HG03103 (cell line): ENCODE data around the gene OTUD5.
A peak's percentile ranks its signal among the peaks of the same experiment; 100 is the strongest.

Source experiments
- ATAC-seq: cut with Tn5 transposase; IDR thresholded peaks from one replicate; pipeline ENCODE4 v1.9.1; 2021; ENCODE audit warnings: low read depth; ENCODE audit not compliant: unreplicated experiment

Gene OTUD5

DNA sequence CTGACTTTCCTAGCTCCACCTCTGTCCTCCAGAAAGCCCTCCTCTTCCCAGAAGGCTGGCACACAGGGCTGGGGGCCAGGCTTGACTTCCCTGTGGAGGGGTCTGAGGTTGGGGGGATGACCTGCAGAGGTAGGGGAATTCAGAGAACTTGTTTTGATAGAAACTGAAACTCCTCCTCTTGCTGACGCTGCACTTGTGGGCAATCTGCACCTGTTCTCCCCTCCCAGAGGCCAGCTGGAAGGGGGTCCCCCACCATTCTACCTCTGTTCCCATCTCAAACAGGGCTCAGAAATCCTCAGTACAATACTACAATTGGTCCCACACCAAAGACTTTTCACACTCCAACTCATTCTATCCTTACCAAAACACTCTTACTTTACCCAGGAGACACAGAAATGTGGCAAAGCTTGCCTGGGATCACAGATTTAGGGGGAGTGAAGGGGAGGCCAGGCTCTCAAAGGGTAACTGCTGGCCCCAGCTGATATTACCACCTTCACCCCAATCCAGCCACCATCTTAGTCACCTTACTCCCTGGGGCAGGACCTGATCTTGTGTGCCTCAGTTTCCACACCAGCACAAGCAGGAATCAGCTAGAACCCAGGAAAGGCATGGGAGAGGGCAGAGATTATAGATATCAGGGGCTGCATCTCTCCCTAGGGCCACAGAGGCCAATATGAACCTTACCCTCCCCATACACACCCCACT is 18.5 kb downstream of the OTUD5 start:
- ATAC-seq, result peak; percentile 42

DNA sequence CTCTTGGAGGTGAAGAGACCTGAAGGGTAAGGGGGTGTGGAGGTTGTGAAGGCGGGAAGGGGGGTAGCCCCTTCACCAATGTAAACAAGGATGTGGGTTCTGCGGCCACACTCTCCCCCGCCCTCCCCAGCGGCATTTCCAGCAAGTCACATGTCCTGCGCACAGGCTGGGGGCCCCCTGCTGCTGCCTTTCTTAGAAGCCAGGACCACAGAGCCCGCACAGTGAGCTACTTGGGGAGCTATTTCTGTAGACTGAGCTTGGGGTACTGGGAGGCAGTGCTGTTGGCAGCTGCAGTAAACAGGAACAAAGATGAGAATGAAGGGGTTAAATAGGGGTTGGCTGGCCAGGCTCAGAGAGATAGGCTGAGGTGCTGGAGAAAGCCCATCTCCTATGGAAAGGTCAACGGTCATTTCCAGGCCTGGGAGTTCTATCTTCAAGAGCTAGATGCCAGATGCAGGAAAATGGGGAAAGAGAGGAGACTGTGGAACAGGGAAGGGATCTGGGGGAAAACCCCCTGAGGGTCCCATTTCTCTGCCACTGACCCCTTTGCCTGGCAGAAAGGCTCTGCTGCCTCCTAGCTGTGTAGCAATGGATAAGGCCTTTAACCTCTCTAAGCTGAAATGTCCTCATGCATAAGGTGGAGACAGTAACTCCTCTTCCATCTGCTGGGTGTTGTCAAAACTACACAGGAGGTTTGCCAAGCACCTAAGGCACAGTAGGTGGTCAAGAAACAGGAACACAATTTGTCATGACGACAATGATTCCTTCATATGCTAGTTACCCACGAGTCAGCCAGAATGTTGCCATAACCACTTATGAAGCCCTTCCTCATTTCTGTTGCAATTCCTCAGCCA is 20.1 kb downstream of the OTUD5 start:
- peak; percentile 57 for ATAC-seq

DNA sequence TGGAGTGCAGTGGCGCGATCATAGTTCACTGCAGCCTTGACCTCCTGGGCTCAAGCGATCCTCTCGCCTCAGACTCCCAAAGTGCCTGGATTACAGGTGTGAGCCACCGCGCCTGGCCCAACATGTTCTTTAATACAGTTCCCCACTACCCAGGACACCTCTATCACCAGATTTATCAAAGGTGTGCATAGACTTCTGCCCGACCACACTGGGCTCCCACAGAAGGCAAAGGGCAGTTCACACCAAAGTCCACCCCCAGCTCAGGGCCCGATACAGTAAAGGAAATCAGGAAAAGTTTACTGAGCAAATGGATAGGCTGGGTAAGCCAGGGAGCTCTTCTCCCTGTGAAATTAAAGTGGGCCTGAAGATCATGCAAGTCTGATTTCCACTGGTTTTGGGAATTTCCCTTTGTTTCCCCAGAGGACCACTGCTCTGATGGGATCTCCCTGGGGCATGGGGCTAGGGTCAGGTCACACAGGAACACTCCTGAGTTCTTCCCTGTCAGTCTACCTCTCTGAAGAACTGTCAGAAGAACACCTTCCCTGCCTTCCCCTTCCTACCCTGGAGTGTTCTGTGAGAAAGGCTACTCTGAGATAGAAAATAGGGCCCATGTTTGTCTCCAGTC is 20.9 kb downstream of the OTUD5 start:
- ATAC-seq, result no peak

DNA sequence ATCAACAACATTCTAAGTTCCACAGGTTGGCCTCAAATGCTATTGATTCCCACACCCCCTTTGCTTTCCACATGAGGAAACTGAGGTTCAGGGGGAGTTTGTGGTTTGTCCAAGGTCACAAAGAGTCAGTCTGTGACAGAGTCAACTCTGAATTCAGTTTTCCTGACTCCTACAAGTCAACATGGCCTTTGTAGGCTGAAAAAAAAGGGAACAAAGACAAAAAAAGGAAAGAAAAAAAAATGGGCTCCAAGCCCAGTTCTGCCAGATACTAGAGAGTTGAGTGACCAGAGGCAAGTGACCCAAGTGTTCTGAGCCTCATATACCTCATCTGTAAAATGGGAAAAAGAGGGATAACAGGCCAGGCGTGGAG is 22.1 kb downstream of the OTUD5 start:
- ATAC-seq, result no peak

DNA sequence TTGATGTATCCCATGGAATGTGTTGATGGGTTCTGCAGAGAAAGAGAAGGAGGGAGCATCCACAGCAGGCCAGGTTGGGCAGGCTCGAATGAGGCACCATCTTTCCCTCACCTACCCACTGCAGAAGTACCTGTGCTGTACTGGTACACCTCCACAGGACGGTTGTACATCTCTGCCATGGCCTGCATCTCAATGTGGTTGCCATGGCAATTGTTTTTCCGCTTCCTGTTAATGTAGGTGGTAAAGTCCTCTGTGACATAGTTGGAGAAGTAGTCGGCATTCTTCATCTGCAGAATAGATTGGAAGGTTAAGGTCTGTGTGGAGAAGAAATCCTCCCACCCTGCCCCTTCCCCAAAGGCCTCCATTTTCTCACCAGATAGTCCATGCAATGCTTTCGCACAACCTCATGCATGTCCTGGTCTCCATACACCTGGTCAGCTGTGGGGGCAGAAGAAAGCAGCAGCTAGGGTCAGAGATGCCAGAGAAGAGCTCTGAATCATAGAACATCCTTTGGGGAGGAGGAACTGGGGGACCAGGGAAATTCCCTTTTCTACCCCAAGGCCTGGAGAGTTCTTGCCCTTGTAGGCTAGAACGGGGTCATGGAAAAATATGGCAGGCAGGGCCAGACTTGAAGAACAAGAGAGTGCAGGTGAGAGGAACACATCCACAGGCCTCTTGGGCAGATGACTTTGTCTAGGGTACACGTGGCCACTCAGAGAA is 22.7 kb downstream of the OTUD5 start:
- no peak for ATAC-seq

DNA sequence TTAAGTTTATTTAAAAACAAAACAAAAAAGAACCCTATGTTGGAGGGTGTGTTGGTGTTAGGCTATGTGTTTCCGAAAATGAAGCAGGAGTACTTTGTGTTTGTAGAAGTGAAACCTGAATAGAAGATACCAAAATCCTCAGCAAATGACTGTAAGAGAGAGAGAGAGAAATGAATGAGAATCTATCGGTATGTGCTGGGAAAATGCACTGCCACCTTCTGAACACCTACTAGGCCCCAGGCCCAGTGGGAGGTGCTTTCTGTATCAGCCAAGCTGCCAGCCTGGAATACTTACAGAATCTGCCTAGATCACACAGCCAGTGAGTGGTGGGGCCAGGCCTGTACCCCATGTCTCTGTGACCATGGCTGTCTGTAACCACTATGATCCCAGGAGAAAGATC is 23.6 kb downstream of the OTUD5 start:
- ATAC-seq, result no peak

DNA sequence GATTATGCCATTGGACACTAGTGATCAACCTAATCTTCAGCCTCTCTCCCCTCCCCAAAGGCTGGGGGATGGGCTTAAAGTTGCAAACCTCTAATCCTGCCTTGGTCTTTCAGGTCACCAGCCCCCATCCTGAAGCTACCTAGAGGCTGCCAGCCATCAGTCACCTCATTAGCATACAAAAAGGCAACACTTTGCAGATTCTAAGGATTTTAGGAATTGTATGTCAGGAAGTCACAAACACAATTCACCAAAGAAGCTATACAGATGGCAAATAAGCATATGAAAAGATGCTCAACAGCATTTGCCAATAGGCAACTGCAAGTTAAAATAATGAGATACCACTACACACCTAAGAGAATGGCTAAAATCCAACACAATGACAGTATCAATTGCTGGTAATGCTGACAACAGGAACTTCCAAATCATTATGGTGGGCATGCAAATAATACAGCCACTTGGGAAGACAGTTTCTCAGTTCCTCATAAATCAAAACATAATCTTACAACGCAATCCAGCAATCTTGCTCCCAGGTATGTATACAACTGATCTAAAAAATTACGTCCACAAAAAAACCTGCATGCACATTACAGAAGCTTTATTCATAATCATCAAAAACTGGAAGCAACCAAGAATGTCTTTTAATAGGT is 29.5 kb downstream of the OTUD5 start:
- no peak for ATAC-seq

DNA sequence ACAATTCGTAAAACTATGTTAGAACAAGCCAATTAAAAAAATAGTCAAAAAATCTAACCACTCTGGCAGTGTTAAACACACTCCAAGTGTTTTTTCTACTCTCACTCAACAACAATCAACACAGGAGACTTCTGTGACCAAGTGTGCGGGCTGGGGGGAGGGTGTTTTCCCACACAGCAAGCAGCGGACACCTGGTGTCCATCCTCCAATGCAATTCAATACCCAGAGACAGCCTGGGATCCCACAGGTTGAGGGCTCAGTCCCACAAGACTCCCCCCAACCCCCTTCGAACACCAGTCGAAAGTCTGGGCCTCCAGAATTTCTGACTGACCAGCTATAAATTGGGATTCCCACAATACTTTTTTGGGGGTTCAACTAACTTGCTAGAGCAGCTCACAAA is 30.3 kb downstream of the OTUD5 start:
- no peak for ATAC-seq

DNA sequence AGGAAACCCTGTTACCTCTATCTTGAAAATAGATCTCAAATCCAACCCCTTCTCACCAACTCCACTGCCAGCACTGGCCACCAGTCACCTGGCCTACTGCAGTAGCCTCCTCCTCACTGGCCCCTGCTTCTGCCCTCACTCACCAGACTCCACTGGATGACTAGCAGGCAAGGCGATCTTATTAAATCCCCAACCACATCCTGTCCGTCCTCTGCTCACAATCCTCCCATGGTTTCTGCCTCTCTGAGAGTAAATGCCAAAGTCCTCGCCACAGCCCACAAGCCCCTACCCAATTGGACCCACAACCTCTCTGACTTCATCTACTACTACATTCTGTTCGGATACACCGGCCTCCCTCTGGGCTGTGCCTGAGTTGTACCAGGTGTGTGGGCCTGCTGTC is 33.1 kb downstream of the OTUD5 start:
- ATAC-seq, result no peak

DNA sequence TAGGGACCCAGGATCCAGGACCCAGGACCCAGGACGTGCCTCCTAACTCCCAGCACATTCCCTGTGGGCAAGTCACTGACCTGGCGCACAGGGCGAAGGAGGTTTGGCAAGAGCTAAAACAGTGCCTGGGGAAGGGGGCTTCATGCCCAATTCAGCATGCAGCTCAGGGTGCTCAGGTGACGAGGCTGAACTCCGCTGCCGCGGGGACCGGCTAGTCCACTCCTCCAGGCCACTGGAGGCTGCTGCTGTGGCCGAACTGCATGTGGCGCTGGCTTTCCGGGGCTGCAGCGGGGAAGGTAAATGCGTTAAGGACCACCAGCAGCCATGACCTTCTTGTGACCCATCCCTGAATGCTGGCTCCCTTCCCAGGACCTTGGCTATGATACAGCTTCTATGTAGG is 33.6 kb downstream of the OTUD5 start:
- ATAC-seq, result no peak

DNA sequence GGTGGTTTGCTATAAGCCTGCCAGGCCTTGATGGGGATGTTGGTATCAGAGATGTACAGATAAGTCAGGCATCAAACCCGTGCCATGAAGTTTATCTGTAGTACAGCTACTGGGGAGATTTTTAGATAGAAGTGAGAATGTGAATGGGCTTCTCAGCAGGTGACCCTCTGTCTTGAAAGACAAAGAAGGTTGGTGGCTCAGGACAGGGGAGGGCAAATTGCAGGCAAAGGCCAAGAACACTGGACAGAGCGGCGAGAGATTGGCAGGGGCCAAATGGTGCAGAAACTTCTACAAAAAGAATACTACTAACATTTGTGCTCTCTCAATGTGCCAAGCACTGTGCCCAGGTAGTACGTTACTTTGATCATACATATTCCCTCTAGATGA is 36.7 kb downstream of the OTUD5 start:
- no peak for ATAC-seq

DNA sequence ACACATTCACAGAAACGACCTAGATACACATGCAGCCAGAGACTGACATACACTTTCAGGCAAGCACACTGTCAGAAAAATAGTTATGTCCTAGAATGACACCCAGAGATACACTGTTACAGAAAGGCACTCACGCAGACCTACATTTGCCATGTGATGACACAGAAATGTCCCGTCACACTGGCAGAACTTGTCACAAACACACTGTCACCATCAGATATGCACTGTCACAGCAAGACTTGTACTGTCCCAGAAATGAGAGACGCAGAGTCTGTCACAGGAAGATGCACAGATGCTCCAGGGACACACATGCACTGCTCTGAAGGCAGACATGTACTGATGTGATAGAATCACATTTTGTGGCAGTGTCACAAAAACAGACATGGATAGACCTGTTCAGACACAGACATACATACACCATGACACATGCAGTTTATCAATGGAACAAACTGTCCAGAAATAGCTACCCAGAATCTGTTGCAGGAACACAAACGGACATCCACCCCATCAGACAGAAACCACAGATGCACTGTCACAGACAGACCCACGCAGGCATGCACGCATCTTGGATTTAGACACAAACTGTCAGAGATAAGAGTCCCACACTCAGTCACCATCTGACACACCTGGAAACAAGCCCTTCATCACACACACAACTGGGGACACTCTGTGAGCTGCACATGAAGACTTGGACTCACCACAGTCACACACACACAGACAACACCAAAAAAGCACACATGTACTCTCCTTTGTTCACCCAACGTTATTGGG is 37.3 kb downstream of the OTUD5 start:
- no peak for ATAC-seq

DNA sequence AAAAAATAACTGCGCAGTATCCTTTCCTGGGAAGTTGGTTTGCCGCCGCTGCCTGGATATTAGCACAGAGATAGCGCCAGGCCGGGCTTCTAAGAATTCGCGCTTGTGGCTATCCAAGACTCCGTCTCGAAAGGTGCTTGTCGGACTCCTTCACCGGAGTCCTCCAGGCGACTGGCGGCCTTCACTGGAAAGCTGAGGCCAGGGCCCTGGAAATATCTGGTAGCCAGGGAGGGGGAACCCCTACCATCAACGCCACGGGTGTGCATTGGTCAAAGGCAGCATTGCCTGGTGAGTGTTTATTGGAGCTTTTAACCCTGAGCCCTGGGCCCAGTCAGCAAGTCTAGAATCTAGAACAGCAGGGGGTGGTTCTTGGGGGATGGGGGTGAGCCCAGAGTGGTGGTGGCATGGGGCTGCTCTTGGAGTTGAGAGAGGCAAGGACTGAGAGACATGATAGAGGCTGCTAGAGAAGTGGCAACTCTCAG is 38.0 kb downstream of the OTUD5 start:
- ATAC-seq, result no peak

DNA sequence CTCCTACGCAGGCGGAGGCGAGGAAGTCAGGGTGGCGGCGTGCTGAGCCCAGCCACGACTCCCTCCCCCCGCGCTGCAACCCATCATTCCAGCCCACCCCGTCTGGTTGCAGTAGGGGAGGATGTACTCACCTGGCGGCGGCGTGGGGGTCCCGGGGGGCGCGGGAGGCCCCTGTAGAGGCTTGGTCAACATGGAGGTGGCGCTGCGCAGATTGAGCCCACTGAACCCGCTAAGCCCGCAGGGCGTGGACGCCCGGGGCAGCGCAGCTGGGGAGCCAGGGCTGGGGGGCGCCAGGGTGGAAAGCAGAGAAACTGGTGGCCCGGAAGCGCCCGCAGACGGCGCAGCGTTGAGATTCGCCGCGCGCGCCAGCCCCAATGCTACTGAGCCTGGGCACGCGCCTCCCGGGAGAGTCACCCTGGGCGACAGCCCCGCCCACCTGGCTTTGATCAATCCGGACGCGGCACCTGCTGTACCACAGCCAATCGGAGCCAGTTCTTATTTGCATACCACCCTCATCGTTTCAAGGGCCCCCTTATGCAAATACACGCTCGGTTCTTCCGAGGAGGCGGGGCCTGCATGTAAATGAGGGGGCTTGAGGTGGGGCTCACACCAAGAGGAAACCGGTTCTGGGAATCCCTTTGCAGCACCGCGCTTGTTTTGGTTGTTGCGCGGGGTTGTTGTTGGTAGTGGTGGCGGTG is 38.6 kb downstream of the OTUD5 start, which contains the start of gene PIM2:
Gene PIM2 (minus strand): TSS at position 382 of the 698 bp plus-strand sequence. CDS start 190 bp downstream, at position 192.
- ATAC-seq, result peak; percentile 68

DNA sequence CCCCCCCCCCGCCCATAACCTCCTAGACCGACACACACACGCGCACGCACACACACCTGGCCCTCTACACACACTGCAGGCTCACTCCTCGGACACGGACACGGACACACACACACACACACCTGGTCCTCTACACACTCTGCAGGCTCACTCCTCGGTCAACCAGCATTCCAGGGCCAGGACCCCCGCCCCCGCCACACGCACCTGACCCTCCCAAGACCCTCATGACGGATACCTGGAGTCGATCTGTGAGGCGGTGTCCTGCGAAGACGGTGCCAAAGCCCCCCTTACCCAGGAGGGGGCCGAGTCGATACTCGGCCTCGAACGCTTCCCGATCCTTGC is 39.1 kb downstream of the OTUD5 start:
- no peak for ATAC-seq

DNA sequence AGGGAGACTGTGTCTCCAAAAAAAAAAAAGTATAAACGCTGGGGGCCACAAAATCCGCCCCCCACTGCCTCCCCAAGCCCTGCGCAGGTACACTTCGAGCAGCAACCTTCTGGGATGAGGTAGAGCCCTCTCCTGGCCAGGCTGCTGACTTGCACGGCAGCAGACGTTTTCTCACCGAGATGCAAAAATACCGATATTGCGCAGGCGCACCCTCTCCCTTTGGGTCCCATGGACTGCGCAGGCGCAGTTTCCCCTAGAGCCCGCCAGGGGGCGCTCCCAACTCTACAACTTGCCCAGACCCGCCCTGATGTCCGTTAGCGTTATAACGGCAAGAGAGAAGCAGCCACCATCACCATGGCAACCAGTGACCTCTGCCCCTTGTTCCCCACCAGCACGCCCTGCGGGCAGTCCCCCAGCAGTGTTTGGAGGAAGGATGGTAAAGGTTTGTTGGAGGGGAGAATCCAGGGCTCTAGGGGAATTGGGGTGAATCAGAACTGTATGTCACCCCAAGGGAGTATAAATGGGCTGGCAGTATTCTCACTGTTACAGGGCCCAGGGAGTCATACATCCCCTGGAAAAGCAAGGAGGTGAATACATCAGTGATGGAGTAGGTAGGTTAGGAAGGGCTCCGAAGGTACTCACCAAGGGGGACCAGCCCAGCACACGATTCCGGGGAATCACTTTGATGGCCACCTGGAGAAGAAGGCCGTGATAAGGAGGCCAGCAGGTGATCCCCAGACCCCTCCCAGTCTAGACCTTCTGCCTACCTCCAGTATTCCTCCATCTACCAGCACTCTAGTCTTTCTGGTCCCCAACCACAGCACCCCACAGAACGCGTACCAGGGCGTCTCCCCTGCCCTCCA is 40.0 kb downstream of the OTUD5 start:
- peak; percentile 44 for ATAC-seq

DNA sequence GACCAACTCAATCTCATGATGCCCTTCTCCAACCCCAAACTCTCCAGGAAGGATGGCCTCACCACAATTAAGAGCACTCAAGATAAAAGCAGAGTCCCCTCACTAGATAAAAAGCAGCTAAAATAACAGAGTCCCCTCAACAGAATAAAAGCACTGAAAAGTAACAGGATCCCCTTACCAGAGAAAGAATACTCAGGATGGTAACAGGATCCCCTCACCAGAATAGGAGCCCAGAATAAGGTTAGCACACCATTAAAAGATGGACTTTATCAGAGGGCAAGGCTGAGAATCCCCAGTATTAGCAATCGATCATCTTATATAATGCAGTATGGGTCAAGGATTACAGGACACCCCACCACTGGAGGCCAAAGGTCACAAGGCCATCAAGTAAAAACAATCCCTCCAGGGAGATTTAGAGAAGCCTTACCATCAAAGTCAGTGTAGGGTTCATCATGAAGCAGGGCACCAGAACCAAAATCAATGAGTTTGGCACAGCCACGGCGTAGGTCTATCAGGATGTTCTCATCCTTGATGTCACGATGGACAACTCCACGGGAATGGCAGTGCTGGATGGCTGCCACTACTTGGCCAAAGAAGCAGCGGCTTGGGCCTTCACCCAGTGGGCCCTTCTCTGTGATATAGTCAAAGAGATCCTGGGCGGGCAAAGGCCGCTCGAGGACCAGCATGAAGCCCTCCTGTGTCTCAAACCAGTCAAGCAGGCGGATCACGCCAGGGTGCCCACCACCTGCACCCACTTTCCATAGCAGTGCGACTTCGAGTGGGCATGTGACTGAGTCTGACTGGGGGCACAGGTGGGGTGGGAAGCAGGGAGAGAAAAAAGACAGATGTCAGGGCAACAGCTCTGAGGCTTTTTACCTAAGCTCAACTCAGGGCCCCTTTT is 42.6 kb downstream of the OTUD5 start:
- ATAC-seq, result no peak
